Body of pancreas (tissue), 4 donors: Measurements from ENCODE around the gene POLG.

ENCODE experiments used
- CTCF ChIP-seq, 7 experiments: fragments of 450-650 bp in 4 of 7; fragments of 200-600 bp in 3 of 7; sonication (generic) in 3 of 7; IDR thresholded peaks; one replicate each; pipeline ENCODE4 v1.5.1; 2016 to 2019; ENCODE audit warnings: antibody characterized with exemption in 7 of 7
- POLR2A ChIP-seq, 3 donors: fragments of 450-650 bp; IDR thresholded peaks; one replicate each; pipeline ENCODE4 v1.6.1; 2016; ENCODE audit warnings: antibody characterized with exemption in 3 of 3, mild to moderate bottlenecking in 2 of 3

GRCh38 chr15:89364741-89365450 lies 30.3 kb upstream of the POLG start:
- no peak for TF ChIP-seq POLR2A (IDR thresholded peaks at IDR 0.05)
- TF ChIP-seq CTCF (IDR thresholded peaks at IDR 0.05): no peak
